Loucy (cell line): ENCODE measurements around the gene FPR1.

Source experiments
- H2AFZ ChIP-seq: fragments of 200-600 bp; sonication (generic); 2 replicates; pipeline ENCODE4 v1.6.0; 2016; ENCODE audit warnings: antibody characterized with exemption, mild to moderate bottlenecking, low read length, moderate library complexity
- H3F3A ChIP-seq: fragments of 200-600 bp; 2 replicates; pipeline ENCODE4 v1.6.0; 2016; ENCODE audit warnings: antibody characterized with exemption, low read depth, mild to moderate bottlenecking
- H3K27me3 ChIP-seq: fragments of 200-600 bp; sonication (generic); 2 replicates; pipeline ENCODE4 v1.6.1; 2014; ENCODE audit warnings: low read length, mild to moderate bottlenecking; ENCODE audit not compliant: insufficient read depth, poor library complexity, severe bottlenecking
- H3K36me3 ChIP-seq: fragments of 200-600 bp; sonication (generic); 2 replicates; pipeline ENCODE4 v1.6.1; 2016; ENCODE audit warnings: low read length; ENCODE audit not compliant: insufficient read depth
- H3K4me1 ChIP-seq: fragments of 200-600 bp; sonication (generic); 2 replicates; pipeline ENCODE4 v1.5.1; 2014; ENCODE audit warnings: low read length, mild to moderate bottlenecking; ENCODE audit not compliant: insufficient read depth, poor library complexity, severe bottlenecking
- H3K4me2 ChIP-seq: fragments of 200-600 bp; sonication (generic); 2 replicates; pipeline ENCODE4 v1.6.0; 2014; ENCODE audit warnings: antibody characterized with exemption, low read length, low read depth, mild to moderate bottlenecking; ENCODE audit not compliant: poor library complexity, severe bottlenecking
- H3K4me3 ChIP-seq: fragments of 200-600 bp; sonication (generic); 2 replicates; pipeline ENCODE4 v1.5.1; 2014; ENCODE audit warnings: low read length, mild to moderate bottlenecking, mixed read lengths; ENCODE audit not compliant: poor library complexity, severe bottlenecking
- H3K79me2 ChIP-seq: fragments of 200-600 bp; sonication (generic); 2 replicates; pipeline ENCODE4 v1.6.1; 2014; ENCODE audit warnings: low read length; ENCODE audit not compliant: insufficient read depth
- H3K9ac ChIP-seq: fragments of 200-600 bp; sonication (generic); 2 replicates; pipeline ENCODE4 v1.6.0; 2014; ENCODE audit warnings: mild to moderate bottlenecking, low read depth, low read length, moderate library complexity; ENCODE audit not compliant: poor library complexity, severe bottlenecking
- H3K9me2 ChIP-seq: fragments of 200-600 bp; sonication (generic); replicated peaks from 2 replicates; pipeline ENCODE4 v1.6.1; 2016; ENCODE audit warnings: low read depth, low read length, mixed read lengths
- H3K9me3 ChIP-seq: fragments of 200-600 bp; sonication (generic); 2 replicates; pipeline ENCODE4 v1.6.1; 2014; ENCODE audit warnings: mild to moderate bottlenecking, antibody characterized with exemption, low read length, low read depth; ENCODE audit not compliant: insufficient read depth
- H4K20me1 ChIP-seq: fragments of 200-600 bp; sonication (generic); 2 replicates; pipeline ENCODE4 v1.6.0; 2014; ENCODE audit warnings: antibody characterized with exemption, low read length, mild to moderate bottlenecking; ENCODE audit not compliant: insufficient read depth, poor library complexity, severe bottlenecking
- CTCF ChIP-seq: fragments of 200-600 bp; sonication (generic); conservative IDR thresholded peaks from 2 replicates; pipeline ENCODE4 v1.5.1; 2014; ENCODE audit warnings: mild to moderate bottlenecking, antibody characterized with exemption, low read length
- EZH2phosphoT487 ChIP-seq: fragments of 200-600 bp; IDR thresholded peaks from 2 replicates; pipeline ENCODE4 v1.6.1; 2018; ENCODE audit warnings: antibody characterized with exemption, mild to moderate bottlenecking, moderate library complexity, borderline replicate concordance

FPR1 gene

DNA sequence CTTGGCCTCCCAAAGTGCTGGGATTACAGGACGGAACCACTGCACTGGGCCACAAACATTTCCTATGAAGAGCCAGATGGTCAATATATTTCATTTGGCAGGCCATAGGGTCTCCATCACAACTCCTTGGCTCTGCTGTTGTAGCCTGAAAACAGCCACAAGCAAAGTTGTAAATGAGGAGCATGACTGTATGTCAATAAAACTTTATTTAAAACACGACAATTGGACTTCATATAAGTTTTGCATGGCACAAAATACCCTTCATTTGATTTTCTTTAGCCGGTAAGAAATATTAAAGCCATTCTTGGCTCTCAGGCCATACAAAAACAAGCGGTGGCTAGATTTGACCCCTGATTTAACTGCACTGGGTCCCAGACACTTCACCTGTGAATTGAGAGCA lies 3.1 kb upstream of the FPR1 start:
- H3K9me2 ChIP-seq = no peaks in the 10 kb centered on the region
- no peaks in the 10 kb centered on the region for H3K27me3 ChIP-seq
- H2AFZ ChIP-seq = no peak overlapping the region
- H3K4me2 ChIP-seq = no peak overlapping the region
- TF ChIP-seq CTCF = no peak
- TF ChIP-seq EZH2phosphoT487 = no peak
- no peak overlapping the region for H3K9ac ChIP-seq
- H3K4me1 ChIP-seq = no peaks in the 10 kb centered on the region
- H3K79me2 ChIP-seq = no peaks in the 10 kb centered on the region
- H4K20me1 ChIP-seq = no peaks in the 10 kb centered on the region
- H3K4me3 ChIP-seq = no peak overlapping the region
- no peaks in the 10 kb centered on the region for H3K36me3 ChIP-seq
- H3K9me3 ChIP-seq = no peaks in the 10 kb centered on the region
- no peaks in the 10 kb centered on the region for H3F3A ChIP-seq

DNA sequence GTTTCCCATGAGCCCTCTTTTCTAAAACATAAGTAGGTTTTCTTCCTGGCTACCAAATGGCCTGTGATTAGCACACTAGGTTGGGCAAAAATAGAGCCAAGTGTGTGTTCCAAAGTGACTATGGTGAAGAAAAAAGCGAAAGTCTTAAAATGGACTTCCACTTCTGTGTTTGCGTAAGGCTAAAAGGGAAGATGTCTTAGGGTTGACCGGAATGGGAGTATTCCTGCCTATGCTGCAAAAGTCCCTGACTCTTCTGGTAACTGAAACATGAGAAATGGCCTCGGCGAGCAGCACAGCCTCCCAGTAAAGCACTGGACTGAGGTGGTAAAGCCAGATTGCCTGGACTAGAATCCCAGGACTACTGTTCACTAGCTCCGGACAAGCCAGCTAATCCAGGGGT lies 2.4 kb upstream of the FPR1 start:
- H3K36me3 ChIP-seq = no peaks in the 10 kb centered on the region
- no peaks in the 10 kb centered on the region for H3K79me2 ChIP-seq
- H4K20me1 ChIP-seq = no peaks in the 10 kb centered on the region
- H3K4me2 ChIP-seq = no peak overlapping the region
- no peak overlapping the region for H2AFZ ChIP-seq
- no peaks in the 10 kb centered on the region for H3F3A ChIP-seq
- no peaks in the 10 kb centered on the region for H3K9me3 ChIP-seq
- no peak overlapping the region for H3K9ac ChIP-seq
- H3K27me3 ChIP-seq = no peaks in the 10 kb centered on the region
- no peaks in the 10 kb centered on the region for H3K4me1 ChIP-seq
- no peak for TF ChIP-seq EZH2phosphoT487
- TF ChIP-seq CTCF = no peak
- no peak overlapping the region for H3K4me3 ChIP-seq
- no peaks in the 10 kb centered on the region for H3K9me2 ChIP-seq

- no peaks in the 10 kb centered on the region for H3K79me2 ChIP-seq
- H3K9ac ChIP-seq = no peak overlapping the region
- no peaks in the 10 kb centered on the region for H3F3A ChIP-seq
- H3K4me2 ChIP-seq = no peak overlapping the region
- H3K36me3 ChIP-seq = no peaks in the 10 kb centered on the region
- H2AFZ ChIP-seq = no peak overlapping the region
- no peaks in the 10 kb centered on the region for H3K4me1 ChIP-seq
- no peaks in the 10 kb centered on the region for H4K20me1 ChIP-seq
- H3K27me3 ChIP-seq = no peaks in the 10 kb centered on the region
- no peak overlapping the region for H3K4me3 ChIP-seq
- H3K9me2 ChIP-seq = no peaks in the 10 kb centered on the region
- TF ChIP-seq CTCF (no peak), EZH2phosphoT487 (no peak)
- H3K9me3 ChIP-seq = no peaks in the 10 kb centered on the region; the same call in 1 of the 2 replicates
Observed at GRCh38 chr19:51750400-51751094, 1.1 kb downstream of the FPR1 start.
